ENCODE measurements around the gene FLYWCH1. TPM values are rescaled to one million over a fixed set of nuclear protein-coding genes. Genes with fewer than 3 reads are reported as not detected.
A peak's percentile ranks its signal among the peaks of the same experiment; 100 is the strongest.

FLYWCH1 gene
- total and polyA plus RNA-seq, 9 of the 15 experiments (the other 6 are each of a cell fraction or from before 2014, with no cell fraction given), result 0.18 to 33.6 (median 11.3) TPM

DNA sequence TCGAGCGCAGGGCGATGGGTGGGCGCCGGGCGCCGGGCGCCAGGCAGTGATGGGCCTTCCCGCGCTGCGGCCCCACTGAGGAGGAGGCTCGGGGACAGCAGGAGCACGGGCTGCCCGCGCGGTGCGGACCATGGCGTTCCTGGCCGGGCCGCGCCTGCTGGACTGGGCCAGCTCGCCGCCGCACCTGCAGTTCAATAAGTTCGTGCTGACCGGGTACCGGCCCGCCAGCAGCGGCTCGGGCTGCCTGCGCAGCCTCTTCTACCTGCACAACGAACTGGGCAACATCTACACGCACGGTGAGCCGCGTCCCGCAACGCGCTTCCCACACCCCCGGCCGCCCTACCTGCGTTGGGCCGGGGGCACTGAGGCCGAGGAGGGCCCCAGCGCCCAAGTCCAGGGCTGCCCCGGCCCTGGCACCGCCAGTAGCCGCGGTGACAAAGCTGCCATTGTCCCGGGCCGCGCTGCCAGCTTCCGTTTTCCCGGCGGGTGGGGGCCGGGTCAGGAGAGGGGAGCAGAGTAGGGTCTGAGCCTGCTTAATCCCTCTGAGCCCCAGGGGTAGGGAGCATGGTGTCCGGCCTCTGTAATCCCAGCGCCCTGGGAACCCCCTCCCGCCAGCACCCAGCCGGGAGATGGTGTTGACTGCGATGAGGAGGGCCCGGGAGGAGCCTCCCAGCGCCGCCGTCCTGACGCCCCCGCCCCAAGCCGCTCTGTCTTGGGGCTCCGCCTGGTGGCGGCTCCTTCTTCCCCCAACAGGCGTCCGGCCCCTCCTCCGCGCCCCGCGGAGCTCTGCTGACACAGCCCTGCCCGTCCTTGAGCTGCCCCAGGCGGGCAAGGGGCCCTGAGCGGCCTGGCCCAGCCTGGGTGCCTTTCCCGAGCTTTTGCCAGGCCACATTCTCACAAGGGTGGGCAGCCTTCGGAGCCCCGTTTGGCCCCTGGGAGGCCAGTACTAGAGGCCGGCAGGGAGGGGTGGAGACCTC is 58.1 kb downstream of the FLYWCH1 start (continued):
- TF ChIP-seq ZNF699 (CRISPR knock-in tag; IDR thresholded peaks at IDR 0.05; ENCODE audit: insufficient replicate concordance) (no peak), SIN3A (IDR thresholded peaks at IDR 0.05; ENCODE audit: borderline replicate concordance in 2 of 2, control insufficient read depth in 1 of 2, low read depth in 2 of 2, low read length in 2 of 2) (peak; percentile 24 to 83; a peak in 1 of 4 replicates), RBM14 (IDR thresholded peaks at IDR 0.05; ENCODE audit: borderline replicate concordance, insufficient read depth, low read depth, low read length) (no peak), SP1 (CRISPR knock-in tag; IDR thresholded peaks at IDR 0.05) (peak; percentile 62; the same call in 1 of the 2 replicates), ZNF589 (CRISPR knock-in tag; IDR thresholded peaks at IDR 0.05; ENCODE audit: low read depth) (no peak), JUND (IDR thresholded peaks at IDR 0.05; ENCODE audit: borderline replicate concordance, low read depth, low read length) (0 out of 2 replicates have a peak, but pooled peaks have one; percentile 29), JUND (tag; IDR thresholded peaks at IDR 0.05; ENCODE audit: borderline replicate concordance, low read depth, low read length) (no peak; the same call in 2 of the 3 replicates), E2F6 (IDR thresholded peaks at IDR 0.05; ENCODE audit: borderline replicate concordance in 1 of 2, extremely low read depth in 1 of 2, insufficient read depth in 1 of 2, insufficient read length in 1 of 2, low read depth in 1 of 2, low read length in 1 of 2, poor library complexity in 1 of 2, severe bottlenecking in 1 of 2) (peak in 1 of 2 experiments; percentile 13), SLC30A9 (CRISPR knock-in tag; IDR thresholded peaks at IDR 0.05) (no peak), ZNF740 (CRISPR knock-in tag; IDR thresholded peaks at IDR 0.05) (0 out of 2 replicates have a peak, but pooled peaks have one; percentile 24), ZNF740 (tag; IDR thresholded peaks at IDR 0.05) (0 out of 4 replicates have a peak, but pooled peaks of 1 of the 2 experiments have one; percentile 13), ETS1 (conservative IDR thresholded peaks at IDR 0.05; ENCODE audit: control insufficient read depth, low read depth, low read length) (peak; percentile 70; the same call in 1 of the 2 replicates), ZNF583 (CRISPR knock-in tag; IDR thresholded peaks at IDR 0.05) (0 out of 2 replicates have a peak, but pooled peaks have one; percentile 46), NFIX (CRISPR knock-in tag; IDR thresholded peaks at IDR 0.05; ENCODE audit: low read depth) (no peak), SREBF1 (IDR thresholded peaks at IDR 0.05; ENCODE audit: borderline replicate concordance, low read depth, low read length) (no peak), RBM39 (optimal IDR thresholded peaks at IDR 0.05; ENCODE audit: low read depth, low read length) (no peak), SNIP1 (IDR thresholded peaks at IDR 0.05; ENCODE audit: low read depth) (no peak)
- TF ChIP-seq, protein P1, sequence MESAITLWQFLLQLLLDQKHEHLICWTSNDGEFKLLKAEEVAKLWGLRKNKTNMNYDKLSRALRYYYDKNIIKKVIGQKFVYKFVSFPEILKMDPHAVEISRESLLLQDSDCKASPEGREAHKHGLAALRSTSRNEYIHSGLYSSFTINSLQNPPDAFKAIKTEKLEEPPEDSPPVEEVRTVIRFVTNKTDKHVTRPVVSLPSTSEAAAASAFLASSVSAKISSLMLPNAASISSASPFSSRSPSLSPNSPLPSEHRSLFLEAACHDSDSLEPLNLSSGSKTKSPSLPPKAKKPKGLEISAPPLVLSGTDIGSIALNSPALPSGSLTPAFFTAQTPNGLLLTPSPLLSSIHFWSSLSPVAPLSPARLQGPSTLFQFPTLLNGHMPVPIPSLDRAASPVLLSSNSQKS (CRISPR knock-in tag; IDR thresholded peaks at IDR 0.05), result 0 out of 2 replicates have a peak, but pooled peaks have one; percentile 48
- TF ChIP-seq, protein P2, sequence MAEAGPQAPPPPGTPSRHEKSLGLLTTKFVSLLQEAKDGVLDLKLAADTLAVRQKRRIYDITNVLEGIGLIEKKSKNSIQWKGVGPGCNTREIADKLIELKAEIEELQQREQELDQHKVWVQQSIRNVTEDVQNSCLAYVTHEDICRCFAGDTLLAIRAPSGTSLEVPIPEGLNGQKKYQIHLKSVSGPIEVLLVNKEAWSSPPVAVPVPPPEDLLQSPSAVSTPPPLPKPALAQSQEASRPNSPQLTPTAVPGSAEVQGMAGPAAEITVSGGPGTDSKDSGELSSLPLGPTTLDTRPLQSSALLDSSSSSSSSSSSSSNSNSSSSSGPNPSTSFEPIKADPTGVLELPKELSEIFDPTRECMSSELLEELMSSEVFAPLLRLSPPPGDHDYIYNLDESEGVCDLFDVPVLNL (CRISPR knock-in tag; IDR thresholded peaks at IDR 0.05; ENCODE audit: low read depth), result no peak

Data from K562 (cell line).